ENCODE measurements around the gene CALHM5.
A peak's percentile ranks its signal among the peaks of the same experiment; 100 is the strongest.

Gene CALHM5

DNA sequence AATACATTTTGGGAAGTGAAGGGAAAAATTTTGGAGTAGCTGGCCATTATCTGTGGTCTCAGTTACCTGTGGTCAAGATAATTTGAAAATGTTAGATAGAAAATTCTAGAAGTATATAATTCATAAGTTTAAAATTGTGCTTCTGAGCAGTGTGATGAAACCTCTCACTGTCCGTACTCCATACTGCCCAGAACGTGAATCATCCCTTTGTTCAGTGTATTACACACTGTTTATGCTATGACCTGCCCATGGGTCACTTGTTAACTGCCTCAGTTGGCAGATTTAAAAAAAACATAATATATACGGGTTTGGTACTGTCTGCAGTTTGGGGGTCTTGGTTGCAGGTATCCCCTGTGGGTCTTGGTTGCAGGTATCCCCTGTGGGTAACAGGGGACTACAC, 4.1 kb upstream of the CALHM5 start:
- DNase-seq (ENCODE audit: low read depth, low spot score), result no peak

DNA sequence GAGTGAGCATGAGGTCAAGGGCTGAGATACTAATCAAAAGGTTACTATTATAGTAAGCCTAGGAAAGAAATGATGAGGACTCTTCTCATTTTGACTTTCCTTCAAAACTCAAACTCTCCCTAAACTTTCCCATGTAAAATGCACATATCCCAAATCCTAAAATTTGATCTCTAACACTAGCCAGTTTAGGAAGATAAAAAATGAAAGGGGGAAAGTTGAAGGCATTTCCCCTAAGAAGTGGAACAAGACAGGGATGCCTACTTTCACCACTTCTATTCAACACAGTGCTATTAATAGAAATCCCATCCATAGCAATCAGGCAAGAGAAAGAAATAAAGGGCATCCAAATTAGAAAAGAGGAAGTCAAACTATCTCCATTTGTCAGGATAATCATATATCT, 2.9 kb upstream of the CALHM5 start:
- DNase-seq (ENCODE audit: low read depth, low spot score), result no peak

DNA sequence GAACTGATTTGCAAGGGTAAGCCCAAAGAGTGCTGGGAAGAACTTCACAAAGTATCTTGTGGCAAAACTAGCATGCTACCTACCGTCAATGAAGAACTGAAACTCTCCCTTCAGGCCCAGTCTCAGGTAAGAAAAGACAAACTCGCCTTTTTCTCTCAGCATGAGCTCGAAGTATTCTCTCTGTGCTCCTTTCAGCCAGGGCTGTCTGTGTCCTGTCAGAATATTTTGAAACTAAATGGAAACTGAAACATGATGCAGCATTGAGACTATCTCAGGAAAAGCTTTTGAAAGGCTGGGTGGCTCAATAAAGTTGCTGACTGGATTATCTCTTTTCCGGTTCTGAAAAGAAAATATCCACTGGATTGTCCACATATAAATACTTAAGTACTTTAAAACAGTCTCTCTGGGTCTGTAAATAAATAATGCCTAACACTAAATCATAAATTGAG, 696 bp downstream of the CALHM5 start:
- DNase-seq (ENCODE audit: low read depth, low spot score), result no peak

DNA sequence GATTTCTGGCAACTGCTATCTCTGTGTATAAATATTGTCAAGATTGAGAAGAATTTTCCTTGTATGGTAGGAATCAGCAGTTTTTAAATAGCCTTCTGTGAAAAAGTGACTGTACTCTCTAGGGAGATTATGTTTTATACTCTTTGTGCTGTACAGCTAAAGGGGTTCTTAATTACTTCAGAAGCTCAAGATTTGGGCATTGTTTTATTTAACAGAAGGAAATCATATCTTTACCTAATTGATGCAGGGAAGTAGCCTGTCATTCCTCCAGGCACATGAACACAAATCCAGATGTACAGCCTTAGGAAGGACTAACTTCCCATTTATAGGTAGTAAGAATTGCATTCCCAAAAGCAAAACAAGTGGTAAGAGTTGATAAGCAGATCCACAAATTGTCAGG, 1.3 kb downstream of the CALHM5 start:
- no peak for DNase-seq (ENCODE audit: low read depth, low spot score)

DNA sequence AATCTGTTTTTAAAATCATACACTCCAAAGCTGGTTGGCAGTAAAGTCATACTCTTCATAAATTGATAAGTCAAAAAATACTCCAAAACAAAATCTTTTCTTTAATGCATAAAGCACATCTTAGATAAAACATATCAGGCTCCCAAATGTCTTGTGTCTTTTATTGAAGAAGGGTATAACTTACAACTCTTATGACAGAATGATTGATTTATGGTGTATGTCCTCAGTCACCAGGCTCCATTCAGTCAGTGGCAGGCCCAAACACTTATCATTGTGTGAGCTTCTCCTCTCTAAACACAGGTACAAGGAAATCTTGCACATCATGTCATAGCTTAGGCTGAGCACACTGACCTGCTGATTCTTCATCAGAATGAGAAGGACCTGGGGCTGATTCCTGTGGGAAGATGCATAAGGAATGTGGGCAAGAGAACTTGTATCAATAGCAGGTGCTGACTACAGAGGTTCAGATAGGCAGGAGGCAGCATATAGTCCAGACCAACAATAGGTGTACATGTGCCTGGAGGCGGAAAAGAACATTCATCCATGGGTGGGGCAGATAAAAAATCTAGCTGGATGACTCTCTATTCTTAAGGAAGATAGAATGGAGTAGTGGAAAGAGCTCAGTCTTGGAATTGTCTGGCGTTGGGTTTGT, 1.9 kb downstream of the CALHM5 start:
- DNase-seq (ENCODE audit: low read depth, low spot score), result no peak

DNA sequence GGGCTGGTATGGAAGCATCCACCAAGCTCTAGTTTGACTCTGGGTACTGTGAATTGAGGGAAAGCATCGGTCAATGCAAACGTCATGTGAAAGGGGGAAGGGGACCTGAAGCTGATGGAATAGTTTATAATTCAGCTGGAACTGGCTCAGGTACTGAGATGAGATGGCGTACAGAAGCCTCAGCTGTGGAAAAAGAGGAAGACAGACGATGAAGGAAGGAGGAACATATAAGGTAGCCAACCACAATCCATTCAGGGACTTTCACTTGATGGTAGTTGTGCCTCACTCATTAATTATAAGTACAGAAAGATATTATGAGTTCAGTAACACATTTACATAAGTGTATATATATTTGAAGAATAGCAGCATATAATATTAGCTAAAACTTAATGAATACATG, 2.7 kb downstream of the CALHM5 start:
- DNase-seq (ENCODE audit: low read depth, low spot score), result no peak

DNA sequence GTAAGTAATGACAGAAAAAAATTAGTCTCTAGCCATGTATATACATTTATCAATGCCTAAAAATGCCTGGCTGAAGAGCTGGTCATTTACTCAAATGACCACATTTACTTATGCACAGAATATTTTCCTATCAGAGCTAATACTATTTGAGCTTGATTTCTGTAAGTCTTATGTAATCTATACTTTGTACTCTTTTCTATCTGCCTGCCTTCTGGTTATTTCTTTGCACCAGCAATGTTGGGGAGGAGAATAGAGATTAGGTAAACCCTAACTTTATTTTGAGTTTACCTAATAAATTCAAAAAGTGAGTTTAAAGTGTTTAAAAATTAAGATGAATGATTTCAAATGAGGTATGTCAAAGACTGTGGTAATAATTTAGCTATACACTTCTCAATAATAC, 3.7 kb downstream of the CALHM5 start:
- no peak for DNase-seq (ENCODE audit: low read depth, low spot score)

DNA sequence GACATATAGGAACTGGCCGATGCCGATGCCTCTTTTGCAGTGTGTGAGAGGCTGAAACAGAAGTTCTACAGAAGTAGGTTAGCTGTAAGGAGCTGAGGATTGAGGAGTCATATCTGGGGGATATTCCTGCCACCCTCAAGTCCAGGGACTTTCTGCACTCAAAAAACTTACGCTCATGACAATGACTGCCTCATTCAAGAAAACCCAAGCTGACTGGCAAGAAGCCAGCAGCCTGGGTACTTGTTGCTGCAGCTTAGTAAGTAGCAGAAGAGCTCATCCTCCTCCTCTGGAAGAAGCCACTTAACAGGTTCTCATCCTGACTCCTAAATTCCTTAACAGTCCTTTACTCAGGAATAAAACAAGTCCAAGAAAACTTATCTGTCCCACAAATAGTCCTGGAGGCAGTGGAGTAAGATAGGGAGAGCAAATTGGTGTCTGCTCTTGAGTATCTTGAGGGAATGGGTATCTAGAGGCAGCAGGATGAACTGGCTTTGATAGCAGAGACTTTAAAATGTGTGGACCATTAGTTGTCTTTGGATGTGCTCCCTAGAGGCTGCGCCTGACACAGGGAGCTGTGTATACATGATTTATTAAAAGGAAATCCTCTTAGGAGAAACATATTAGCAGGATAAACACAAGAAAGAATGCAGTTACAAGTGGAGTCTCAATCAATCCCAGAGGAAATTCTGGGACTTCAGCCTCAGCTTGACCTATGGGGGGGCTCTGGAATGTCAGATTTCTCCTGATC, 7.4 kb downstream of the CALHM5 start:
- no peak for DNase-seq (ENCODE audit: low read depth, low spot score)

DNA sequence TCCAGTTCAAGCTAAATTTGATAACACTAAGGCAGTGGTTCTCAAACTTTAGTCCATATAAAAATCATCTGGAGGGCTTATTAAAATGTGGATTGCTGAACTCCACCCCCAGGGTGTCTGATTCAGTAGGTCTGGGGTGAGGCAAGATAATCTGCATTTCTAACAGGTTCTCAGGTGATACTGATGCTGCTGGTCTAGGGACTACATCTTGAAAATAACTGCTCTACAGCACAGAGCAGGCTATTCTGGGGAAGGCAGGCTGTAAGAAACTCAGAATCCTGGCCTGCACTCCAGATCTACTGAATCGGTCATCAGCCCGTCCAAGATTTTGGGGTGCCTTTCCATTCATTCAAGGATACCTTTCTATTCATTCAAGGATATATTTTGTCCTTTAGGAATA, 11.5 kb downstream of the CALHM5 start:
- no peak for DNase-seq (ENCODE audit: low read depth, low spot score)

DNA sequence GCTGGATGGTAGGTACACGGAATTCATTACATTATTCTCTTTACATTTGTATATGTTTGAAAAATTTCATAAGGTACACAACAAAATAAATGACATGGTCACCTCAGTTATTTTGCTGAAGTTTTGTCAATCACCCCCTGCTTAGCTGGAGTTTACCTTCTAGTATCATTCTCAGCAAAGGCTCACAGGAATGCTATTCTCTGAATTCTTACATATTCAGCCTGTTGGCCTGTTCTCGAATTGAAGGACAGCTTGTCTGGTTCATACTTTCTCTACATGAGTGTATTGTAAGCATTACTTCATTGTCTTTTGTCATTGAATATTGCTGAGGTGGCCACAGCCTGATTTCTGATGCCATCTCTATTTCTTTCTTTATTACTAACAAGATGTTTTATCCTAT, 12.8 kb downstream of the CALHM5 start:
- DNase-seq (ENCODE audit: low read depth, low spot score), result no peak

DNA sequence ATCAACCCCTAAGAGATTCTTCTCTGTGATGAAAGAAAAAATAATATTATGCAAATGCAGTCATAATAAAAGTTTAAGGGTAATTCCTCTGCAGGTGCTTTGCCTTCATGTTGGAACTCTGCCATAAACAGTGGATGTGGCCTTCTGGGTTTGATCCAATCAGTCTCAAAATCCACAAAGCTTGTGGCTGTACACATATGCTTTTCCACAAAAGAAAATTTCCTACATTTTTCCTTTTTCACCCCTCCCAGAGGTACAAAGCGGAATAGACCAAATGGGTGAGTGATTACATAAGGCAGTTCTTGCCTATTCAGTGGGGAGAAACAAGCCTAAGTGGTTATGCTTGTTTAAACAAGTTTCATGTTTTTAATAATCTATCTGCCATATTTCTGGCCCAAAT, 16.7 kb downstream of the CALHM5 start:
- no peak for DNase-seq (ENCODE audit: low read depth, low spot score)

DNA sequence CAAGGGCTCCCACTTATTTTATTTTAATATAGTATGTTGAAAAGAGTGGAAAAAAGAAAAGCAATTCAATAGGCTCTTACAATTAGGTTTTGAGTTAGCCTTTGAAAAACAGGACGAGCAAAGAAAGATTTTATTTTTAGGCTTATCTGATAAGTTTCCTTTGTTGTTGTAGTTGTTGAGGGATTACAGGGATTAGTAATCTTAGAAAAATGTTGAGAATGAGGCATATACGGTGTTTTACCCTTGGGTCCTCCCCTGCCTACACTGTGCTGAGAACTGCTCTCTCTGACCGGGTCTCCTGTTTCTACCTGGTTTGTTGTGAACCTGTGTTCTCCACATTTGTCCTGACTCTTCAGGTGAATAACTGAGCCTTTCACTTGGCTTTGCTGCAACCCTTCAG, 17.3 kb downstream of the CALHM5 start:
- DNase-seq (ENCODE audit: low read depth, low spot score), result no peak

DNA sequence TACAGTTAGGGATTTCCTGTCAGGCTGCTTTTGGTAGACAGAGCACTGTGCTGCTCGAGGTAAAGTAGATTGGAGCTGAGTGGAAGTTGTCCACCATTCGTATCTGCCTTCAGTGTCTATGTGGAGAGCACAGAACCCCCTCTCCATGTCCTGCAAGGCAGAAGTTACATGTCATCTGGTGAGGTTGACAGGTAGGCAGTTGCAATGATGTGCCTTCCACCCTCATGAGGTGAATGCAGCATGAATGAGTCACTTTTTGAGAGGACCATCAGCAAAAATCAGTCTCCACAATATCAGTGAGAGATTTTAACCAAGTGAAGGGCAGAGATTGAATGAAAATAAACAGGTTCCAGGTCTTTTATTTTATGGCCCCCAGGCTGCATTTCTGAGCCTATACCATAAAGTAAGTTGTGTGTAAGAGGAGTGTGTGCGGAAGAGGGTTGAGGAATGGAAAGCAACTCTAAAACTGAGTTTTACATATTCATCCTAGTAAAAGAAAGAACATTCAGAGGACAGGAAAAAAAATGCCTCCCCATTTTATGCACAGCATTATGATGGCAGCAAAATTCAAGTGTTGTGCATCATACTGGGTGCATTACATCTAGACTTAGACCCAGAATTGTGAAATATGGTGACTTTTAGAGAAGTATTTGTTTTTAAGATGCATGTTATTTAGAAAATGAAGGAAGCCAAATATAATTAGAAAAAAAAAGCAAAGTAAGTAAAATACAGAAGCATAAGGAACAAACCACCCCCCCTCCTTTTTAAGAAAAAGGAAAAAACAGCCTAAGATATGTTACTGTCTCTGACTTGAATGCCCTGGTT, 18.2 kb downstream of the CALHM5 start:
- no peak for DNase-seq (ENCODE audit: low read depth, low spot score)

DNA sequence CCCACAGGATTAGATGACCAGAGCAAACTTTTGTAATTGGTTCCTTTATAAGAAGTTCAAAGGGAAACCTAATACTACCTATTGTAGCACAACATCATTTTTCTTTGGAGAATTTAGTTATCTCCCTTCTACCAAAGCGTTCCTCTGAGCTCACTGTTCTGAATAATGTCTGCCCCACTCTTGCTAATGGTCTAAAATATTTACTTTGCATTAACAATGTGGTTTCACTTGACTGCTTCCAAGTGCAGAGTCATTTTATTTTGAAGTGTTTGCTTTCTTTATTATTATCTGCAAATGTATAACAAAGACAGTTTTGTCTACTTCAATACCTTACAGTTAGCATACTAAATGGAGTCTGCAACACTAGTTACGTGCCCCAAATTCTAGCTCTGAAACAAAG, 19.0 kb downstream of the CALHM5 start:
- no peak for DNase-seq (ENCODE audit: low read depth, low spot score)

DNA sequence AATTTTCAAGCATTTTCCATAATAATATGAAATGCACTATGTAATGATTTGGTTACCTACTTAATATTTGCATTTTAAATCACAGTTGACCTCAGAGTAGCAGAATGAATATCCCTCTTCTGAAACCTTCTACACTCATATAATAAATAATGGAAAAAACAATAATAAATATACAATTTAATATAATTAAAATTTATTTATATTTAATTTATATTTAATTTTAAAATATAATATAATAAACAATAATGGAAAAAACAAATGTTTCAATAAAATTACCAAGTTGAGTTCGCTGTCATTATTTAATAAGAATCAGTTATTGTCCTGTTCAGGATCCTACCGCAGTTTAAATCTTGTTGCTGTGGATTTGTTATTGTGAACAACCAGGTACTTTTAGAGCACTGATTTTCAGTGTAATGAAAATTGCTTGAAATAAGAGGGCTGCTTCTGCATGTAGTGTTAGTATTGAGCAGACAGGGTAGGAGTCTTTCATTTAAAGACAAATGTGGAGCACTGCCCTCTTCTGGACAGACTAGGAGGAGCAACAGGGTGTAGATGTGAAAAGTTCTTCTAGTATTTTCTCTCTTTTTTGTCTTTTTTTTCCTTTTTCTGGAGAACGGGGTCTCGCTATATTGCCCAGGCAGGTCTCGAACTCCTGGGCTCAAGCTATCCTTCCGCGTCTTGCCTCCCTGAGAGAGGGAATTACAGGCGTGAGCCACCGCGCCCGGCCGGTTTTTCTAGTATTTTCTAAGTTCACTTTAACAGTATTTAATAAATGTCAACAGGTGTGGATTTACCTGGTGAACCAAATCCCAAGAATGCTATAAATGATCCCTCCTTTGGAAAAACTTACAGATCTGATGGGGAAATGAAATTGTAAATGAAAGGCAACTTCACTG, 20.5 kb downstream of the CALHM5 start:
- DNase-seq (ENCODE audit: low read depth, low spot score), result peak; percentile 28

DNA sequence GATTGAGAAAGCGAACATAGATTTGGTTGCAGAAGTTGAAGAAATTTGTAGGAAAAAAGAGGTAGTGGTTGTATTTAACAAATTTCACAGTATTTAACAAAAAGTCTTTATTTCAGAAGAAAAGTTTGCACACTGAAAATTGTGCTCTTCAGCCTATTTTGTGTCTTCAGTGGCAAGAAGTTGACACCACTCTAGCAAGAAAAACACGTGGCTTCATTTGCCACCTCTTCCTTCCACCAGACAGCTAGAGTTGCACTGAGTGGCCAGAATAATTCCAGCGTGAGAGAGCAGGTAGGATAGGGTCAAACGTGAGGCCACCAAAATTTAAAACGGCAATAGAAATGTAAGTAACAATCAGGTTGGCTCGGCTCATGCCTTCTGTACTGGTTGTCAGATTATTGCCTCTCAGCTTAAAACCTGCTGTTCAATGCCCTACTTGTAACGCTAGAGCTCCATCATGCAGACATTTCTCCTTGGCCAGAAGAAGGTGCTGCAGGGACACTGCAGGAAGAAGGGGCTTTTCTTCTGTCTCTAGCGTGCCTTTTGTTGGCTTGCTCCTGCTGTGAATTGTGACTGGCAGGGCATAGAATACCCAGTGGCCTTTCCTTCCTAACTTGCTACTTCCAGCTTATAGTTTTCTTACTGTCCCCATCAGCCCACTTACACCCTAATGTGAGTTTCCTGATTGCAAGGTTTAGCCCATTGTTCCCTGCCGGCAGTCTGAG, 22.0 kb downstream of the CALHM5 start:
- DNase-seq (ENCODE audit: low read depth, low spot score), result no peak

DNA sequence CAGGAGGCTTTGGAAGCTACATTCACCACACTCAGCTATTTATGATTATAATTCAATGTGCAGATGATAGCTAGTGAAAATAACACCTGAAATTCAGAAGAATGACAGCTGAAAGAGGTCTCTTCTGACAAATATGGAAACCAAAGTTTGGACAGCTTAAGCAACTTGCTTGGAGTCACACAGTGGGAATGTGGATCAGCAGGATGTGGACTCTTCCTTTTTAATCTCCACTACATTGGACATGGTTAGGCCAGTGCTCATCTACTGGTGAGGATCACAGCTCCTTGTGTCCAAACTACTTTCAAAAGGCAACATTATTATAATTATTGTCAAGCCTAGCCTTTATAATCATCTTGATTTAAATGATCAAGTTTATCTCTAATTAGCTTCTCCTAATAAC, 23.7 kb downstream of the CALHM5 start:
- no peak for DNase-seq (ENCODE audit: low read depth, low spot score)

DNA sequence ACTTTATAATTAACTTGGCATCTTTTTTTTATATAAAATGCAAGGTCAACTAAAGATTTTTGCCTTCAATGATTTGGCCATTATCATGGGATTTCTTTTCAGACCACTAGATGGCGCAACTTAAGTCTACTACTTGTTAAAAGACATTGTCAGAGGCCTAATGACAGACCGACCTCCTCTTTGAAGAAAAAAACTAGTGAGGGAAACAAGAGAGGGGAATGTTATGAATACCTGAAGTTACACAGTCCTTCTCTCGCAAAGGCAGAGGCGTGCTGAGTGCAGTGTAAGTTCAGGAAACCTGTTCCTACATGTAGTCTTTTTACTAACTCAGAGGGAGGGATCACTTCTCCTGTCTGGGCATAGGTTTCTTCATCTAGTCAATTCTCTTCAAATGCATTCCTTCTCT, 24.8 kb downstream of the CALHM5 start:
- DNase-seq (ENCODE audit: low read depth, low spot score), result no peak

DNA sequence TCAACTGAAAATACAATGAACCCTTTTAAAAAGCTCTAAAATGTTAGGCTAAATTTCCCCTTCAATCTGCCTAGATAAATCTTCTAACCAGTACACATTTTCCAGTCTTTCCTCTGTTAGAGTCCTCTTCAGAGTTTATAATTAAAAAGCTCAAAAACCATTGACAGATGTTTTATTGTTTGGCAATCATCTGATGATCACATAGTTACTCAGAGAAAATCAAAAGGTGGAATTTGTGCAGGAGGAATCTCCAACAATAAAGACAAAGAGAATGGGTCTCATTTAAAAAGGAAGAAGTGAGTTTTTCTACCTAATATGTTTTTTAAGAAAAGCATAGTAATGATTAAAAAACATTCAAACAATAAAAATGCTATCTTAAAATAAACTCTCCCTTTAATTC, 31.0 kb downstream of the CALHM5 start:
- no peak for DNase-seq (ENCODE audit: low read depth, low spot score)

DNA sequence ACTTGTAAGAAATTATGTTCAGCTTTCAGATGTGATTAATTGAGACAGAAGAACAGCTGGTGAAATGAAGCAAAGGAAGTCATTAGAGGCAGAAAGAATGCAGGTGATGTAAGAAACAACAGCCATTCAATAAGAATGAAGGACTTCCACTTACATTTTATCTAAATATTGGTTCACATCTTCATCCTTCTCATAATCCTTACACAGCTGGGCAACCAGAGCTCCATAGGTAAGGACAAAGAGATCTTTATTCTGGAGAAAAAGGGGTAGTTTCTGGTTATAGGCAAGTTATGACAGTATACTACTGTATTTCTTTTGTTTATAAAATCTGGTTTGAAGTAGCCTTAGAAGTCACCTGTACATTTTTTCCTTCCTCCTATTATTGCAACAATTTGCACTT, 31.7 kb downstream of the CALHM5 start:
- no peak for DNase-seq (ENCODE audit: low read depth, low spot score)

DNA sequence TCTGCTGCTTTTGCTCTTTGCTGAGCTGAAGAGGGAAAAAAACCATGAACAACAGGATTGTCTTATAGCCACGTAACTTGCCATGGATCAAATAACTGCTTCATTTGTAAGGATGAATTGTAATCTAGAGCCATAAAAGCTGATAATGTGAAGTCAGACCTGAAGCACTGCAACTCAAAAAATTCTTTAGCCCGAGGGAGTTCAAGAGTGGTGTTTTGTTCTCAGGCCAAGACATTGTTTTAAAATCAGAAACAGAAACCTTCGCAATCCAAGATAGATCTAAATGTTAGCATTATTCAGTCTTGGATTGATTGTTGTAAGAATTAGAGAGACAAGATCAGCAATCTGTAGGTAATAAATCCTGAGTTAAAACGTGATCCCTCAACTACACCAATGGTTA, 34.2 kb downstream of the CALHM5 start, which contains the start of gene TRAPPC3L:
Gene TRAPPC3L (minus strand): TSS at position 34 of the 400 bp plus-strand sequence. CDS start 170 bp downstream, outside the sequence.
- no peak for DNase-seq (ENCODE audit: low read depth, low spot score)
